Measurements from ENCODE around the gene RORB.

- TF ChIP-seq, protein P1, sequence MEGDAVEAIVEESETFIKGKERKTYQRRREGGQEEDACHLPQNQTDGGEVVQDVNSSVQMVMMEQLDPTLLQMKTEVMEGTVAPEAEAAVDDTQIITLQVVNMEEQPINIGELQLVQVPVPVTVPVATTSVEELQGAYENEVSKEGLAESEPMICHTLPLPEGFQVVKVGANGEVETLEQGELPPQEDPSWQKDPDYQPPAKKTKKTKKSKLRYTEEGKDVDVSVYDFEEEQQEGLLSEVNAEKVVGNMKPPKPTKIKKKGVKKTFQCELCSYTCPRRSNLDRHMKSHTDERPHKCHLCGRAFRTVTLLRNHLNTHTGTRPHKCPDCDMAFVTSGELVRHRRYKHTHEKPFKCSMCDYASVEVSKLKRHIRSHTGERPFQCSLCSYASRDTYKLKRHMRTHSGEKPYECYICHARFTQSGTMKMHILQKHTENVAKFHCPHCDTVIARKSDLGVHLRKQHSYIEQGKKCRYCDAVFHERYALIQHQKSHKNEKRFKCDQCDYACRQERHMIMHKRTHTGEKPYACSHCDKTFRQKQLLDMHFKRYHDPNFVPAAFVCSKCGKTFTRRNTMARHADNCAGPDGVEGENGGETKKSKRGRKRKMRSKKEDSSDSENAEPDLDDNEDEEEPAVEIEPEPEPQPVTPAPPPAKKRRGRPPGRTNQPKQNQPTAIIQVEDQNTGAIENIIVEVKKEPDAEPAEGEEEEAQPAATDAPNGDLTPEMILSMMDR (IDR thresholded peaks at IDR 0.05; ENCODE audit: insufficient read depth, low read depth, low read length), result no peak
- TF ChIP-seq EZH2 (IDR thresholded peaks at IDR 0.05; ENCODE audit: insufficient read depth, low read length), result no peak
Observed at GRCh38 chr9:74662674-74663073, 165.5 kb downstream of the RORB start.

Data from astrocyte (in vitro differentiated cells and primary cell).